ENCODE results near the gene PRKCD.

Gene PRKCD

GRCh38 chr3:53122255-53122932 is 38.6 kb upstream of the PRKCD start:
- no peaks in the 10 kb centered on the region for H3K9me3 ChIP-seq (ENCODE audit: low read depth, low read length)
- H3K36me3 ChIP-seq (ENCODE audit: insufficient read depth, low read length), result peaks cover 36% of the 10 kb centered on the region; the same call in 1 of the 2 replicates
- H3K9ac ChIP-seq (ENCODE audit: insufficient read length), result no peak overlapping the region

GRCh38 chr3:53122933-53123305 is 38.1 kb upstream of the PRKCD start:
- no peak for TF ChIP-seq EZH2 (IDR thresholded peaks at IDR 0.05)
- no peak for TF ChIP-seq POLR2AphosphoS5 (IDR thresholded peaks at IDR 0.05; ENCODE audit: borderline replicate concordance, low read depth, low read length)
- TF ChIP-seq FOXP2 (optimal IDR thresholded peaks at IDR 0.05; ENCODE audit: control extremely low read depth, extremely low read length, insufficient read depth), result no peak
- Histone ChIP-seq H3K4me3 (no peak overlapping the region), H3K27ac (no peak overlapping the region), H3K9me3 (ENCODE audit: low read depth, low read length) (no peaks in the 10 kb centered on the region), H3K9ac (ENCODE audit: insufficient read length) (no peak overlapping the region), H3K36me3 (ENCODE audit: insufficient read depth, low read length) (peaks cover 33% of the 10 kb centered on the region; the same call in 1 of the 2 replicates)
- DNase-seq (ENCODE audit: low read depth, low spot score), result no peak

More at GRCh38 chr3:53122255-53122932, 38.6 kb upstream of the PRKCD start:
- DNase-seq (ENCODE audit: low read depth, low spot score), result no peak
- no peak for TF ChIP-seq EZH2 (IDR thresholded peaks at IDR 0.05)
- Histone ChIP-seq H3K4me3 (no peak overlapping the region), H3K27ac (no peak overlapping the region)

- Histone ChIP-seq H3K9ac (ENCODE audit: insufficient read length) (no peak overlapping the region), H3K36me3 (ENCODE audit: insufficient read depth, low read length) (peaks cover 28% of the 10 kb centered on the region; the same call in 1 of the 2 replicates)
- no peak for TF ChIP-seq FOXP2 (optimal IDR thresholded peaks at IDR 0.05; ENCODE audit: control extremely low read depth, extremely low read length, insufficient read depth)
Measured at GRCh38 chr3:53123510-53123909, 37.5 kb upstream of the PRKCD start.

GRCh38 chr3:53123953-53124352 is 37.1 kb upstream of the PRKCD start:
- no peaks in the 10 kb centered on the region for H3K9me3 ChIP-seq (ENCODE audit: low read depth, low read length)
- H3K36me3 ChIP-seq (ENCODE audit: insufficient read depth, low read length), result peaks cover 26% of the 10 kb centered on the region; the same call in 1 of the 2 replicates
- H3K27ac ChIP-seq, result no peak overlapping the region
- no peak overlapping the region for H3K4me3 ChIP-seq
- H3K9ac ChIP-seq (ENCODE audit: insufficient read length), result no peak overlapping the region
- TF ChIP-seq FOXP2 (optimal IDR thresholded peaks at IDR 0.05; ENCODE audit: control extremely low read depth, extremely low read length, insufficient read depth) (no peak), EZH2 (IDR thresholded peaks at IDR 0.05) (no peak), POLR2AphosphoS5 (IDR thresholded peaks at IDR 0.05; ENCODE audit: borderline replicate concordance, low read depth, low read length) (no peak)
- DNase-seq (ENCODE audit: low read depth, low spot score), result no peak

More at GRCh38 chr3:53123510-53123909, 37.5 kb upstream of the PRKCD start:
- no peaks in the 10 kb centered on the region for H3K9me3 ChIP-seq (ENCODE audit: low read depth, low read length)
- no peak for DNase-seq (ENCODE audit: low read depth, low spot score)
- H3K4me3 ChIP-seq, result no peak overlapping the region
- no peak overlapping the region for H3K27ac ChIP-seq

- H3K9ac ChIP-seq (ENCODE audit: insufficient read length), result no peak overlapping the region
- H3K27ac ChIP-seq, result no peak overlapping the region
- no peaks in the 10 kb centered on the region for H3K9me3 ChIP-seq (ENCODE audit: low read depth, low read length)
- no peak for DNase-seq (ENCODE audit: low read depth, low spot score)
- H3K4me3 ChIP-seq, result no peak overlapping the region
- peaks cover 10% of the 10 kb centered on the region; the same call in 1 of the 2 replicates for H3K36me3 ChIP-seq (ENCODE audit: insufficient read depth, low read length)
- no peak for TF ChIP-seq POLR2AphosphoS5 (IDR thresholded peaks at IDR 0.05; ENCODE audit: borderline replicate concordance, low read depth, low read length)
- no peak for TF ChIP-seq EZH2 (IDR thresholded peaks at IDR 0.05)
- no peak for TF ChIP-seq FOXP2 (optimal IDR thresholded peaks at IDR 0.05; ENCODE audit: control extremely low read depth, extremely low read length, insufficient read depth)
Measured at GRCh38 chr3:53126601-53127000, 34.4 kb upstream of the PRKCD start.

GRCh38 chr3:53129344-53129743 is 31.7 kb upstream of the PRKCD start:
- Histone ChIP-seq H3K36me3 (ENCODE audit: insufficient read depth, low read length) (no peaks in the 10 kb centered on the region; the same call in 1 of the 2 replicates), H3K9ac (ENCODE audit: insufficient read length) (peak overlapping the region; percentile 94), H3K9me3 (ENCODE audit: low read depth, low read length) (no peaks in the 10 kb centered on the region), H3K4me3 (peak overlapping the region; percentile 84), H3K27ac (no peak overlapping the region)
- no peak for TF ChIP-seq POLR2AphosphoS5 (IDR thresholded peaks at IDR 0.05; ENCODE audit: borderline replicate concordance, low read depth, low read length)
- TF ChIP-seq EZH2 (IDR thresholded peaks at IDR 0.05), result no peak
- no peak for TF ChIP-seq FOXP2 (optimal IDR thresholded peaks at IDR 0.05; ENCODE audit: control extremely low read depth, extremely low read length, insufficient read depth)
- DNase-seq (ENCODE audit: low read depth, low spot score), result no peak

GRCh38 chr3:53130179-53131061 is 30.6 kb upstream of the PRKCD start, which contains the start of gene RFT1:
Gene RFT1 (minus strand): TSS chr3:53130435. CDS start chr3:53130400, 35 bp downstream.
- DNase-seq (ENCODE audit: low read depth, low spot score), result peak; percentile 22
- Histone ChIP-seq H3K9me3 (ENCODE audit: low read depth, low read length) (no peaks in the 10 kb centered on the region), H3K4me3 (peak within 1 kb of the TSS; percentile 84), H3K36me3 (ENCODE audit: insufficient read depth, low read length) (no peaks in the 10 kb centered on the region; the same call in 1 of the 2 replicates), H3K9ac (ENCODE audit: insufficient read length) (peak within 1 kb of the TSS; percentile 94), H3K27ac (peak within 1 kb of the TSS; percentile 74)
- TF ChIP-seq EZH2 (IDR thresholded peaks at IDR 0.05), result no peak
- peak; percentile 89 for TF ChIP-seq POLR2AphosphoS5 (IDR thresholded peaks at IDR 0.05; ENCODE audit: borderline replicate concordance, low read depth, low read length)

GRCh38 chr3:53131096-53131495 is 29.9 kb upstream of the PRKCD start:
- TF ChIP-seq EZH2 (IDR thresholded peaks at IDR 0.05) (no peak), FOXP2 (optimal IDR thresholded peaks at IDR 0.05; ENCODE audit: control extremely low read depth, extremely low read length, insufficient read depth) (no peak), POLR2AphosphoS5 (IDR thresholded peaks at IDR 0.05; ENCODE audit: borderline replicate concordance, low read depth, low read length) (no peak)
- Histone ChIP-seq H3K9ac (ENCODE audit: insufficient read length) (peak overlapping the region; percentile 94), H3K36me3 (ENCODE audit: insufficient read depth, low read length) (no peaks in the 10 kb centered on the region), H3K4me3 (no peak overlapping the region; the same call in 1 of the 2 replicates), H3K27ac (no peak overlapping the region), H3K9me3 (ENCODE audit: low read depth, low read length) (no peaks in the 10 kb centered on the region)
- DNase-seq (ENCODE audit: low read depth, low spot score), result no peak

Data from SK-N-MC (cell line).